Duodenal mucosa (tissue), 2 donors: ENCODE data around the gene CERS6.

Experiments used
- H3K27ac ChIP-seq: one replicate; pipeline ENCODE4 v1.7.0; 2013; ENCODE audit warnings: low read depth, low read length
- H3K27me3 ChIP-seq, 2 donors: one replicate each; pipeline ENCODE4 v1.7.0; 2013; ENCODE audit warnings: low read length in 2 of 2, control low read depth in 1 of 2; ENCODE audit not compliant: insufficient read depth in 2 of 2, control insufficient read depth in 1 of 2
- H3K36me3 ChIP-seq, 2 donors: one replicate each; pipeline ENCODE4 v1.7.0; 2013; ENCODE audit warnings: low read length in 2 of 2, control low read depth in 1 of 2; ENCODE audit not compliant: insufficient read depth in 2 of 2, control insufficient read depth in 1 of 2
- H3K4me1 ChIP-seq, 2 donors: one replicate each; pipeline ENCODE4 v1.7.0; 2013; ENCODE audit warnings: low read length in 2 of 2, control low read depth in 1 of 2; ENCODE audit not compliant: insufficient read depth in 2 of 2, control insufficient read depth in 1 of 2
- H3K4me3 ChIP-seq, 2 donors: one replicate each; pipeline ENCODE4 v1.7.0; 2013; ENCODE audit warnings: low read length in 2 of 2, low read depth in 1 of 2
- H3K9ac ChIP-seq, 2 donors: one replicate each; pipeline ENCODE4 v1.7.0; 2013; ENCODE audit warnings: low read length in 2 of 2, low read depth in 1 of 2
- H3K9me3 ChIP-seq, 2 donors: one replicate each; pipeline ENCODE4 v1.7.0; 2013; ENCODE audit warnings: low read length in 2 of 2, control low read depth in 1 of 2; ENCODE audit not compliant: control insufficient read depth in 1 of 2

CERS6 gene

GRCh38 chr2:168515502-168515901, 59.4 kb downstream of the CERS6 start:
- Histone ChIP-seq H3K9ac (no peak overlapping the region), H3K27me3 (no peaks in the 10 kb centered on the region), H3K36me3 (no peaks in the 10 kb centered on the region), H3K27ac (no peak overlapping the region), H3K4me3 (no peak overlapping the region), H3K9me3 (no peaks in the 10 kb centered on the region), H3K4me1 (peaks cover 0 to 25% of the 10 kb centered on the region in 2 donors)

DNA sequence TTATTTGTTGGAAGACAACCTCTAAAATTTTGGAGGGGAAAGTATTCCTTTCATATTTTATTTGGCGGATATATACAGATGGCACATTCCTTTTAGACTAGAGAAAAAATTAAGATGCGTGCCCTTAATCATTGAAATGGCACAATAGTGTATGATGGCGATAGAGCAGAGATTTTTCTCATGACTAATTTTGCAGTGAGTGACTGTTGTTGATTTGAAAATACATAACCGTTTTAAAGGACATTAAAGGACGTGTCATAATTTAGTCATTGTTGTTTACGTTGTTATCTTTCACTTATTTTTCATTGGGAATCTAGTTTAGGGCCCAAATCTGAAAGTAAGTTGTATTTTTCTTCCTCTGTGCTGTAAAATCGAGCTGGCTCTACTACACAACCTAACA, 61.7 kb downstream of the CERS6 start:
- H3K36me3 ChIP-seq, result no peaks in the 10 kb centered on the region
- H3K27ac ChIP-seq, result no peak overlapping the region
- no peak overlapping the region for H3K4me3 ChIP-seq
- H3K27me3 ChIP-seq, result no peaks in the 10 kb centered on the region
- H3K9me3 ChIP-seq, result no peaks in the 10 kb centered on the region
- no peak overlapping the region for H3K9ac ChIP-seq
- H3K4me1 ChIP-seq, result peaks cover 7 to 31% of the 10 kb centered on the region in 2 donors

DNA sequence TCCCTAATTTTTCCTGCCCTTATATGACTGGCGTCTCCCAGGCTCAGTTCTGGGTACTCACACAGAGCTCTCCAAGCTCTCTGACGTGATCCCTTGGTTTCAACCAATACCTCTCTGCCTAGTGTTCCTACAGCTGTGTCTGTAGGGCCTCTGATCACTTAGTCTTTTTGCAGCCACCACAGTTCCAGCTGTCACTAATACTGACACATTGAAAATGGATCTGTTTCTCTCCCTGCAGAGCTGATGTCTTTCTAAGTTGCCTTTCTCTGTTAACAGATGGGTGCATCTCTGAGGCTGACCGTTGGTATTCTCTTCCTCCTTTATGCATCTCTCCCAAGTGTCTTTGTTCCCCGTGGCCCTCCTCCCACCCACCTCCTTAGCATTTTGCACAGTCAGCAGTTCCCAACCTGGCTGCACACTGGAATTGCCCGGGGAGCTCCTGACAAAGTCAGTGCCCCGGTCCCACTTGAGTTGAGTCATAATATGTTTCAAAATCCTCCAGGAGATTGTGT, 62.5 kb downstream of the CERS6 start:
- no peak overlapping the region for H3K4me3 ChIP-seq
- no peaks in the 10 kb centered on the region for H3K27me3 ChIP-seq
- H3K4me1 ChIP-seq, result peaks cover 7 to 27% of the 10 kb centered on the region in 2 donors
- H3K36me3 ChIP-seq, result no peaks in the 10 kb centered on the region
- no peak overlapping the region for H3K27ac ChIP-seq
- H3K9ac ChIP-seq, result no peak overlapping the region
- no peaks in the 10 kb centered on the region for H3K9me3 ChIP-seq

- Histone ChIP-seq H3K9ac (no peak overlapping the region), H3K9me3 (no peaks in the 10 kb centered on the region), H3K27ac (no peak overlapping the region), H3K4me1 (peaks cover 7 to 35% of the 10 kb centered on the region in 2 donors), H3K27me3 (no peaks in the 10 kb centered on the region), H3K36me3 (no peaks in the 10 kb centered on the region), H3K4me3 (no peak overlapping the region)
Measured at GRCh38 chr2:168519534-168520308, 63.6 kb downstream of the CERS6 start.

DNA sequence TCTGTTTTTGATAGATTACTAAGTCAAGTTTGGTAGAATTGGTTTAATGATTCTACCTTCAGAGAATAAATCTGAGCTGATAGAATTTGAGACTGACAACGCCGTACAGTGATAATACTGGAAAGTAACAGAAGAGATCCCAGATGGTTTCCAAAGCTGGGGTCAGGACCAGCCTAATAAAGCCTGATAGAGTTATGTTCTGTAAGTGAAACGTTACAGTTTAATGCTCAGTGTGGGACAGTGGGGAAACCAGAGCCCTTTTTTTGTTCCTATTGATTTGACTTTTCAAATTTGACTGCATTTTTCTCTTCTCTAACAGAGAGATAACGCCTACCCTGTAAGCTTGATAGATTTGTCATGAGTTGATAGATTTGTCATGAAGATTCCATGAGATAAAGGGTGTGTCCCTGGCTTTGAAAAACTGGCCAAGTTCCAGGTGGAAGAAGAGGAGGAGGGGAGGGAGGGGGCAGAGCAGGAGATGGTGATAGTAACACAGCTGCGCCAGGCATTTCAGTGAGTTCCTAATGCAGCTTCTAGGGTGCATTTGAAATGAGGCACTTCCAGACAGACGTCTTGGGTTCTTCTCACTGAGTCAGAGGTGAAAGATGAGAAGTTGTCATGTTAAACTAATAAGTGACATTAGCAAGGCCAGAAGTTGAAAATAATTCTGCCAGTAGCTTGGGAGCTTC, 65.1 kb downstream of the CERS6 start:
- no peak overlapping the region for H3K27ac ChIP-seq
- no peak overlapping the region for H3K9ac ChIP-seq
- no peak overlapping the region for H3K4me3 ChIP-seq
- H3K9me3 ChIP-seq, result no peaks in the 10 kb centered on the region
- H3K4me1 ChIP-seq, result peaks cover 7 to 42% of the 10 kb centered on the region in 2 donors
- H3K36me3 ChIP-seq, result no peaks in the 10 kb centered on the region
- H3K27me3 ChIP-seq, result no peaks in the 10 kb centered on the region

- no peaks in the 10 kb centered on the region for H3K9me3 ChIP-seq
- H3K9ac ChIP-seq, result no peak overlapping the region
- H3K36me3 ChIP-seq, result no peaks in the 10 kb centered on the region
- H3K27me3 ChIP-seq, result no peaks in the 10 kb centered on the region
- H3K4me3 ChIP-seq, result no peak overlapping the region
- peaks cover 7 to 42% of the 10 kb centered on the region in 2 donors for H3K4me1 ChIP-seq
- no peak overlapping the region for H3K27ac ChIP-seq
Measured at GRCh38 chr2:168522446-168522845, 66.4 kb downstream of the CERS6 start.

GRCh38 chr2:168524005-168524404, 67.9 kb downstream of the CERS6 start:
- H3K27ac ChIP-seq, result no peak overlapping the region
- peaks cover 7 to 28% of the 10 kb centered on the region in 2 donors for H3K4me1 ChIP-seq

GRCh38 chr2:168525020-168525419, 68.9 kb downstream of the CERS6 start:
- H3K36me3 ChIP-seq, result no peaks in the 10 kb centered on the region
- no peak overlapping the region for H3K4me3 ChIP-seq
- no peaks in the 10 kb centered on the region for H3K9me3 ChIP-seq
- peaks cover 7 to 35% of the 10 kb centered on the region in 2 donors for H3K4me1 ChIP-seq
- H3K27me3 ChIP-seq, result no peaks in the 10 kb centered on the region
- H3K9ac ChIP-seq, result no peak overlapping the region
- H3K27ac ChIP-seq, result no peak overlapping the region

More at GRCh38 chr2:168524005-168524404, 67.9 kb downstream of the CERS6 start:
- Histone ChIP-seq H3K9ac (no peak overlapping the region), H3K36me3 (no peaks in the 10 kb centered on the region), H3K4me3 (no peak overlapping the region), H3K9me3 (no peaks in the 10 kb centered on the region), H3K27me3 (no peaks in the 10 kb centered on the region)

GRCh38 chr2:168525716-168526446, 69.8 kb downstream of the CERS6 start:
- H3K4me1 ChIP-seq, result peaks cover 7 to 40% of the 10 kb centered on the region in 2 donors
- no peaks in the 10 kb centered on the region for H3K9me3 ChIP-seq
- H3K4me3 ChIP-seq, result no peak overlapping the region
- H3K9ac ChIP-seq, result no peak overlapping the region
- H3K27ac ChIP-seq, result no peak overlapping the region
- no peaks in the 10 kb centered on the region for H3K36me3 ChIP-seq
- H3K27me3 ChIP-seq, result no peaks in the 10 kb centered on the region

- Histone ChIP-seq H3K4me3 (no peak overlapping the region), H3K27ac (no peak overlapping the region), H3K36me3 (no peaks in the 10 kb centered on the region), H3K9ac (no peak overlapping the region), H3K9me3 (no peaks in the 10 kb centered on the region), H3K4me1 (peaks cover under 1 to 33% of the 10 kb centered on the region in 2 donors), H3K27me3 (no peaks in the 10 kb centered on the region)
Measured at GRCh38 chr2:168526641-168527040, 70.6 kb downstream of the CERS6 start.
